Neural crest cell (in vitro differentiated cells): ENCODE results near the gene EXOC3. TPM values are rescaled to one million over a fixed set of nuclear protein-coding genes. Genes with fewer than 3 reads are reported as not detected.

Experiments
- DNase-seq: peaks from one replicate; pipeline ENCODE4 v3.0.0; 2021; ENCODE audit warnings: low read depth, mixed read lengths, low spot score
- H3K27ac Mint-ChIP-seq: one replicate; pipeline ENCODE4 v1.8.0; 2021; ENCODE audit warnings: mild to moderate bottlenecking, mixed read lengths; ENCODE audit not compliant: unreplicated experiment
- H3K27me3 Mint-ChIP-seq: 2 replicates; pipeline ENCODE4 v1.8.0; 2021; ENCODE audit warnings: low read depth, mild to moderate bottlenecking, mixed read lengths
- H3K36me3 Mint-ChIP-seq: 2 replicates; pipeline ENCODE4 v1.8.0; 2021; ENCODE audit warnings: low read depth, mild to moderate bottlenecking, mixed read lengths
- H3K4me1 Mint-ChIP-seq: 2 replicates; pipeline ENCODE4 v1.8.0; 2021; ENCODE audit warnings: mixed read lengths
- H3K4me3 Mint-ChIP-seq: one replicate; pipeline ENCODE4 v1.8.0; 2021; ENCODE audit warnings: mild to moderate bottlenecking, mixed read lengths
- H3K9me3 Mint-ChIP-seq: 2 replicates; pipeline ENCODE4 v1.8.0; 2021; ENCODE audit warnings: mixed read lengths
- total RNA-seq: library from RNA; stranded (reverse); gene quantifications from 2 replicates; pipeline ENCODE4 v1.2.1, GENCODE V29; 2021
- TF ChIP-seq, protein P1 (sequence below): fragments of 200-600 bp; sonication (generic); conservative IDR thresholded peaks from 2 replicates; pipeline ENCODE4 v1.5.0; 2021; ENCODE audit warnings: antibody characterized with exemption, mild to moderate bottlenecking

EXOC3 gene
- total RNA-seq, 1 donor from 2014 or later = 61.3 TPM

GRCh38 chr5:431001-431710 lies 11.8 kb upstream of the EXOC3 start:
- Mint-ChIP-seq H3K9me3 (peaks cover 6% of the 10 kb centered on the region), H3K4me3 (no peak overlapping the region), H3K27me3 (peaks cover 2% of the 10 kb centered on the region), H3K4me1 (no peaks in the 10 kb centered on the region), H3K36me3 (peaks cover 6% of the 10 kb centered on the region), H3K27ac (no peak overlapping the region)
- TF ChIP-seq, protein P1, sequence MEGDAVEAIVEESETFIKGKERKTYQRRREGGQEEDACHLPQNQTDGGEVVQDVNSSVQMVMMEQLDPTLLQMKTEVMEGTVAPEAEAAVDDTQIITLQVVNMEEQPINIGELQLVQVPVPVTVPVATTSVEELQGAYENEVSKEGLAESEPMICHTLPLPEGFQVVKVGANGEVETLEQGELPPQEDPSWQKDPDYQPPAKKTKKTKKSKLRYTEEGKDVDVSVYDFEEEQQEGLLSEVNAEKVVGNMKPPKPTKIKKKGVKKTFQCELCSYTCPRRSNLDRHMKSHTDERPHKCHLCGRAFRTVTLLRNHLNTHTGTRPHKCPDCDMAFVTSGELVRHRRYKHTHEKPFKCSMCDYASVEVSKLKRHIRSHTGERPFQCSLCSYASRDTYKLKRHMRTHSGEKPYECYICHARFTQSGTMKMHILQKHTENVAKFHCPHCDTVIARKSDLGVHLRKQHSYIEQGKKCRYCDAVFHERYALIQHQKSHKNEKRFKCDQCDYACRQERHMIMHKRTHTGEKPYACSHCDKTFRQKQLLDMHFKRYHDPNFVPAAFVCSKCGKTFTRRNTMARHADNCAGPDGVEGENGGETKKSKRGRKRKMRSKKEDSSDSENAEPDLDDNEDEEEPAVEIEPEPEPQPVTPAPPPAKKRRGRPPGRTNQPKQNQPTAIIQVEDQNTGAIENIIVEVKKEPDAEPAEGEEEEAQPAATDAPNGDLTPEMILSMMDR = peak; percentile 80
- peak; percentile 69 for DNase-seq

GRCh38 chr5:431711-432050 lies 11.3 kb upstream of the EXOC3 start:
- Mint-ChIP-seq H3K27me3 (peaks cover 2% of the 10 kb centered on the region), H3K4me3 (no peak overlapping the region), H3K4me1 (no peaks in the 10 kb centered on the region)

GRCh38 chr5:432201-432927 lies 10.6 kb upstream of the EXOC3 start:
- H3K9me3 Mint-ChIP-seq = no peaks in the 10 kb centered on the region
- H3K4me1 Mint-ChIP-seq = no peaks in the 10 kb centered on the region
- peaks cover 2% of the 10 kb centered on the region for H3K27me3 Mint-ChIP-seq
- H3K36me3 Mint-ChIP-seq = peaks cover 2% of the 10 kb centered on the region
- H3K4me3 Mint-ChIP-seq = no peak overlapping the region
- H3K27ac Mint-ChIP-seq = no peak overlapping the region
- TF ChIP-seq, protein P1 = no peak
- no peak for DNase-seq

More at GRCh38 chr5:431711-432050, 11.3 kb upstream of the EXOC3 start:
- H3K27ac Mint-ChIP-seq = no peak overlapping the region
- DNase-seq = no peak
- peaks cover 2% of the 10 kb centered on the region for H3K36me3 Mint-ChIP-seq
- peaks cover under 1% of the 10 kb centered on the region for H3K9me3 Mint-ChIP-seq
- TF ChIP-seq, protein P1 = no peak

- Mint-ChIP-seq H3K27me3 (peaks cover 2% of the 10 kb centered on the region), H3K4me3 (no peak overlapping the region), H3K27ac (no peak overlapping the region), H3K36me3 (peaks cover 2% of the 10 kb centered on the region), H3K9me3 (no peaks in the 10 kb centered on the region), H3K4me1 (no peaks in the 10 kb centered on the region)
- TF ChIP-seq, protein P1 = no peak
- no peak for DNase-seq
Observed at GRCh38 chr5:432928-433791, 9.8 kb upstream of the EXOC3 start.

DNA sequence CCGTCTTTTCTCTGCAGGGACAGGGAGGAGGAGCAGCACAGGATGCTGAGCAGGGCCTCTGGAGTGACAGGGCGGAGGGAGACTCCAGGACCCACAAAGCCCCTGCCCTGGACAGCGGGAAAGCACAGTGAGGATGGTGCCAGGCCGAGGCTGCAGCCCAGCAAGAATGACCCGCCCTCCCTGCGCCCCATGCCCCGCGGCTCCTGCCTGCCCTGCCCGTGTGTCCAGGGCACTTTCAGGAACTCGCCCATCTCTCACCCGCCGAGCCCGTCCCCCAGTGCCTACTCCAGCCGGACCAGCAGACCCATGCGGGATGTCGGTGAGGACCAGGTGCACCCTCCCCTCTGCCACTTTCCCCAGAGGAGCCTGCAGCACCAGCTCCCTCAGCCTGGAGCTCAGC lies 9.1 kb upstream of the EXOC3 start:
- Mint-ChIP-seq H3K9me3 (no peaks in the 10 kb centered on the region), H3K4me3 (no peak overlapping the region), H3K36me3 (peaks cover 2% of the 10 kb centered on the region), H3K27ac (no peak overlapping the region), H3K27me3 (peaks cover 2% of the 10 kb centered on the region), H3K4me1 (no peaks in the 10 kb centered on the region)
- no peak for DNase-seq
- TF ChIP-seq, protein P1 = no peak
